Stimulated activated CD4-positive, alpha-beta T cell treated with anti-CD3 and anti-CD28 coated beads, TNF-alpha, amount 100 ng/mL, for 48 hours (primary cell): ENCODE data around the gene FOXP2.
"Not testable (repeated sequence)": the region's sequence is repeated elsewhere in the genome, so short reads cannot be mapped to it uniquely, and the experiment has no call there.

Experiments
- DNase-seq, 3 donors: peaks; one replicate each; pipeline ENCODE4 v3.0.0-alpha.2; 2020; ENCODE audit warnings: low read depth in 3 of 3

The FOXP2 gene

GRCh38 chr7:114502454-114503254 lies 88.0 kb downstream of the FOXP2 start:
- no peak for DNase-seq

GRCh38 chr7:114504586-114504985 lies 90.0 kb downstream of the FOXP2 start:
- DNase-seq, result no peak

DNA sequence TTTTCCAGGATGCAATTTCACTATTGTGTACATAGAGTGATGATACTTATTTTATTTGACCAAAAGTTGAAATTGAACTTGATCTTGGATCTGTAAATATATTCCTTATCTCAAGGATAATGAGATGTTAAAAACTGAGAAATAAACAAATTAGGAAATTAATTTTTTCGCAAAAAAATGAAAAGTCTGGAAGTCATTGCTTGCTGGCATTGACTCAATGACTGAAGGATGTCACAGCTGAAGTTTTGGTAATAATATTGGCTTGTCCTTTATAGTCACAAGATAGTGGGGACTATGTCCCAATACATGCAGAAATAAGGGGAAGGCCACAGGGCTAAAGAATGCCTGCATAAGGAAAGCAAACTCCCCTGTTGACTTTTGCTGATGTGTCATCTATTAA lies 92.8 kb downstream of the FOXP2 start:
- no peak for DNase-seq

GRCh38 chr7:114508086-114508485 lies 93.5 kb downstream of the FOXP2 start:
- DNase-seq, result no peak

GRCh38 chr7:114510824-114511223 lies 96.2 kb downstream of the FOXP2 start:
- DNase-seq, result not testable (repeated sequence)

DNA sequence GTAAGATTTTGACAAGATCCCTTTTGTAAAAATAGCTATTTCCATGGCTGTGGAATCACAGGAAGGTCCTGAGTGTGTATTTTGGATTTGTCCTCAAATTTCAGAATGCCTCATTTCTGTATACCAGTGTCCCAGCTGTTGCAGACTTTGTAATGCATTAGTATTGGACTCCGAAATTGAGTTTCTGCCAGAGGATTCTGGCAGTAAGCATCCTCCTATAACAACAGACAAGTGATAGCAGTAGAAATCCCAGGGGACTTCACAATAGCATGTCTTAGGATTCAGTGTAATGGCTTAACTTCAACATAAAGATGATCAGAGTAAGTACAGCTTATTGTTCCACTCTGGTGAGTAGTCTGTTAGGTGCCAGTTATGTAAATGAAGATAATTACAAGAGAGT lies 104.6 kb downstream of the FOXP2 start:
- no peak for DNase-seq

GRCh38 chr7:114522081-114522480 lies 107.5 kb downstream of the FOXP2 start:
- no peak for DNase-seq

DNA sequence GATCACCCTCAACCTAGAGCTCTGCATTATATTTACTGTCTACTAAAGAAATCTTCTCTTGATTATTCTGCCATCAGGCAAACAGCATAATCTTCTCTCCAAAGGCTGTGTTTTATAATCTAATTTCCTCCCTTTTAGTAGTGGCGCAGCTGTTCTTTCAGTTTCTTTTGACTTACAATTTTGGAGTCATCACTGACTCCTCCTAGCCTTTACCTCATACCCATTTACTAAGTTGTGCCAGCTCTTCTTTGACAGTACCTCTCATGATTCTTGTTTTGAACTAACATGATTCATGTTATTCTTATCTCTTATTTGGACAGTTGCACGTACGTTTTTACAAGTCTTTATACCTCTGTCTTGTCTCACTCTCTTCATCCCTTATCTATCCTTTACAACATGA lies 113.0 kb downstream of the FOXP2 start:
- DNase-seq, result no peak

DNA sequence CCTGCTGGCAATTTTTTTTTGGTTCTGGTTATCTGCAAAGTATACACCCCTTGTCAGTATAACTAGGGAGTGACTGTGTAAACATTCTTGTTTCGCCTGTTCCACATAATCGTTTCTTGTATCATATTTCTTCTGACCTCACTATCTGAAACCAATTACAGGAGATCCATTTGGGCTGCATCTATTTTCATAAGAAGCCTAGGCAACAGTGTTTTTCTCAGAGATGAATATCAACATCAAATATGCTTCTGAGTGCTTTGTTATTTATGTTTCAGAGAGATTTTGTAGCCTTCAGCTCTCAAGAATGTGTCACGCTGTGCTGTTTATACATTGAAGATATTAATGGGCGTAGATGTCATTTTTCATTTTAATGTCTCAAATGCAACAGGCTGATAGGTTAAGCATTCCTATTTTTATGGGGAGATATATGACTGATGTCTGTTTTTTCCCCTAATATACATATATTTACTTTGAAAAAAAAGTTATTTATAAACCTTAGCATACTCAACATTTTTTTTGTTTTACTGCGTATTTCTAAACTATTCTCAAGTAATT lies 115.5 kb downstream of the FOXP2 start:
- no peak for DNase-seq

DNA sequence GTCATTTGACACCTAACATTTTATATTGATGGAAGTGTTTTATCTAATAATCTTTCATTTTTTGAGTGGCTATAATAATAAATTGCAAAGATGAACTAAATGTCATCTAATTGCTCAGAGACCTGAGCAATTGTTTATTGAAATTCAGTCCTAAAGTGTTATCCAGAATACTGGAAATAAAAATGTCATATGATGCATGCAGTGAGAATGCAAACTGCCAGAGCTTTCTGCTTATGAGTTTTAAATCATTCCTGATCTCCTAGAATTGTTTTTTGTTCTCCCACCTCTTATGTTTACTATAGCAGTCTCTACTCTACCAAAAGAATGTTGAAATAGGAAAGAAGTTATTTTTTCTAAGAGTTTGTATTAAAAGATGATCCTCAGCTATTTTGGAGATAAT lies 116.7 kb downstream of the FOXP2 start:
- DNase-seq, result no peak

DNA sequence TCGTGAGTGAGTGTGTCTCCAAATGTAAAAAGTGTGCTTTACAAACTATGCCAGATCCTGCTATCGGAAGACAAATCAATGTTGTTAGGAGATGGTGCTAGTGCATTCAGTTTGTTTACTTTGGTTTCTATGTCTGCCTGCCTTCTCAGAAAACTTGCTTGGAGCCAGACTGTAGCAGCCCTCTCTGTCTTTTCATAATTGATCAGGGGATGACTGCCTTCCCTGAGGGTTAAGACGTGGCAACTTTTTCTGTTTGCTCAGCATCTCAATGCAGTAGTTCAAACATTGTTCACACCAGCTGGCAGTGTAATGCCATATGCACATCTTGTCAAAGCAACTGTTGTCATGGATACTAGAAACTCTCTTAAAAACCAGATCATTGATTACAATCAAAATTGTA lies 118.5 kb downstream of the FOXP2 start:
- no peak for DNase-seq

- no peak for DNase-seq
These were observed 120.3 kb downstream of the FOXP2 start for GRCh38 chr7:114534953-114535352.

DNA sequence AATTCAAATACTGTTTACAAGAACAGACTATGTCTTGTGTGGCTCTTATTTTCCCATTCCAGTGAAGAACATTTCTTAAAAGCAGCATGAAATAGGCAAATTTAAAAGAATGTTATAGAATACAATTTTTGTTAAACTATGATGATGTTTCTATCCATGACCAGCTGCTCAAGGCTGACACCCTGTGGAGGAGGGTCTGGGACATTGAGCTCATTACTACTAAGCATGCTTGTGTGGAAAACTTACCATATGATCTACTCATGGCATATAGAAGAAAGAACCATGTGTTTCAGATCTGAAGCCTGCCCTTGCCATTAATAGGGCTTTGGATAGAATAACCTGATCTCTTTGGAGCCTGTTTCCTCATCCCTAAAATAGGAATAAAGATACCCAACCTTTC lies 125.0 kb downstream of the FOXP2 start:
- DNase-seq, result no peak

- no peak for DNase-seq
These were observed 125.7 kb downstream of the FOXP2 start for GRCh38 chr7:114540291-114540690.

GRCh38 chr7:114547346-114547745 lies 132.7 kb downstream of the FOXP2 start:
- not testable (repeated sequence) for DNase-seq

GRCh38 chr7:114548081-114548980 lies 133.7 kb downstream of the FOXP2 start:
- DNase-seq, result no peak

DNA sequence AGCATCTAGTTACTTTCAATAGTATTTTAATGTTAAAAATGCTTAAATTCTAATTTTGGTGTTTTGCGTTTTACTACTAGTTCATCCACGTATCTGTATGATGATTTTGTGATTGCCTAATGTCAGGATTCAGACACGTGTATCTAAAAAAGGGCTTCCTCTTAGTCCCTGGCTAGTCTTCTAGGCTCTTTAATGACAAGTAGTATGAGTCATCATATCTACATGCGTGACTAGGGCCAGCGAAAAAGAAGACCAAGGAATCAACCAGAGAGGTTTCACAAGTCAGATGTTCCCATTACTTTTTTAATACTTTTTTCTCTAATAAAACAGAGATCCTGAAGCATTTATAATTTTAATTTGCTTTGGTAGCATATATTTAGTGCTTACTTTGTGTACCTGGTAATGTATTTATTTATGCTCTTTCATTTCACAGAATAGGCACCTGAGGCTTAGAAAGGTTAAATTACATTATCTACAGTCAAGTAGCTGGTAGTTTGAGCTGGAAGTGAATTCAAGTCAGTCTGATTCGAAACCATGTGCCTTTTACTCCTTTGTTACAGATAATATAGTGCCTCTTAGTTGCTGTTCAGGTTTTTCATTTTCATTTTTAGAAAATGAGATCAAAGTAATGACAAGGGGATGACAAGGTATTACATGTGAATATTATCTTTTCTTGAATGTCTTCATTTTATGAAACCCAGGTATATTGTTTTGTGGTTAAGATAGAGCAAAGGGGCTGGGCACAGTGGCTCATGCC lies 140.3 kb downstream of the FOXP2 start:
- no peak for DNase-seq

DNA sequence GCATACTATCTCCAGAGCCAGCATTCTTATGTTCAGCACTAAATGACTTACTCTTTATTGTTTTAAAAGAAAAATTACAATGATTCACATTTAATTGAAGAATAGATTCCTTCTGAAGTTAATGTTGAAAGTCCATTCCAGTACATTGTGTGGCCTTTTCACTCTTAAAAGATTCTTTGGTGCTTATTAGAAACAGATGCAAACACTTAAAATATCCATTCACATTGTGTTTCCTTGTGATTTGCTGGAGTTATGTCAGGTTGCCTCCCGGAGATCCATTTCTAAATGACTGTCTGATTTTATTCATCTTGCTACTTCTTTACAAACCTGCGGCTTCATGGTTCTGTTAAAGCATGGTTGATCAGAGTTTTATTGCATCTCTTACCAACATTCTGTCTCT lies 152.8 kb downstream of the FOXP2 start:
- no peak for DNase-seq

DNA sequence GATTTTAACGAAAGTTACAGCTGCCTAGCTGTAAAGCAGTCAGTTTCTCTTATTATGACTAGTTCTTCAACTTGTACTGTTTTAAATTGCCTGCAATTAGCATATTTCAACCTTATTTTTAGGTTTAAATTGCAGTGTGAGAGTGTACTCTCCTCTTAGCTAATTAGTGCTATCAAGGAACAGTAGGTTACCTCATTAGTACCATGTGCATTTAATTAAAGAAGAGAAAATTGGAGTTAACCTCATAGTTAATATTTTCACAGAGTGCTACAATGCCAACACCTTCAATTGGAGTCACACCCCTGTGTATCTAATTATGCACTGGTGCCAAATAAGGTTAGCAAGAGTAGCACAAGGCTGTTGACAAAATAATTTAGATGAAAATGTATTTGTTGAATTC lies 154.6 kb downstream of the FOXP2 start:
- DNase-seq, result no peak

DNA sequence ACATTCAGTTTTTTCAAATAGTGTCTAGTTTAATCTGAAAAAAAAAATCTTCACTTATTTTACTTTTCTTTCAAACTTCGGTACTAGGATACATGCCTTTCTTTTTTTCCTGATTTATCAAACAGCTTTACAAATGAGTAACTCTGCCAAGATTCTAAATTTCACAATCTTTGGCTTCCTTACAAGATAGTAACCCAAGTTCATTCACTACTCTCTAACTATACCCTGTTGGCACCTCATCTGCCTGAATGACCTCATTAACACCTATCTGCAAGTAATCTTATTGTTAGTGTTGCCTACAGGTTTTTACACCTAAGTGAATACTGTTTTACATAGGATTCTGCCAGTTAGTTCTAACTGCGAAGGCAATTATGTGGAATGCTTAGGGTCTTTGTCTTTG lies 159.8 kb downstream of the FOXP2 start:
- no peak for DNase-seq

- DNase-seq, result no peak
These were observed 160.5 kb downstream of the FOXP2 start for GRCh38 chr7:114575098-114575497.

DNA sequence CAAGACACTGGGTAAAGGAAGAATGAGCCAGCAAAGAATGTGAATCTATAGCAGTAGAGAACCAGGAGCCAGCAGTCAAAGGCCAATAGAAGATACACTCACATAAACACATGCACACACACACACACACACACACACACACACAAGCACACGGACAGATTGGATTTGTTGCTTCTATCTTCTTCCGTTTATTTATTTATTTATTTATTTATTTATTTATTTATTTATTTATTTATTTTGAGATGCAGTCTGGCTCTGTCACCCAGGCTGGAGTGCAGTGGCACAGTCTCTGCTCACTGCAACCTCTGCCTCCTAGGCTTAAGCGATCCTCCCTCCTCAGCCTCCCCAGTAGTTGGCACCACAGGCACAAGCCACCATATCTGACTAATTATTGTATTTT lies 166.3 kb downstream of the FOXP2 start:
- DNase-seq, result not testable (repeated sequence)
